Measurements from ENCODE around the gene GLI2. TPM values are rescaled to one million over a fixed set of nuclear protein-coding genes. Genes with fewer than 3 reads are reported as not detected.

GLI2 gene
- total and polyA plus RNA-seq, 2 of the 8 experiments (the other 6 are each of a cell fraction or from before 2014, with no cell fraction given), result 18.4 to 46.9 TPM

GRCh38 chr2:120711694-120712093 lies 24.0 kb upstream of the GLI2 start (continued):
- no peak for TF ChIP-seq JUND (IDR thresholded peaks at IDR 0.05; ENCODE audit: low read length)

All from H1 (cell line).